ENCODE measurements around the gene CA10.

GRCh38 chr17:52124993-52125392, 33.5 kb downstream of the CA10 start:
- TF ChIP-seq CTCF (conservative IDR thresholded peaks at IDR 0.05 in 1 of 2, IDR thresholded peaks at IDR 0.05 in 1 of 2; ENCODE audit: low read depth in 1 of 2, low read length in 2 of 2) (no peak), EZH2 (IDR thresholded peaks at IDR 0.05; ENCODE audit: low read length, missing control alignments) (no peak)
